ENCODE measurements around the gene GRIK4.

DNA sequence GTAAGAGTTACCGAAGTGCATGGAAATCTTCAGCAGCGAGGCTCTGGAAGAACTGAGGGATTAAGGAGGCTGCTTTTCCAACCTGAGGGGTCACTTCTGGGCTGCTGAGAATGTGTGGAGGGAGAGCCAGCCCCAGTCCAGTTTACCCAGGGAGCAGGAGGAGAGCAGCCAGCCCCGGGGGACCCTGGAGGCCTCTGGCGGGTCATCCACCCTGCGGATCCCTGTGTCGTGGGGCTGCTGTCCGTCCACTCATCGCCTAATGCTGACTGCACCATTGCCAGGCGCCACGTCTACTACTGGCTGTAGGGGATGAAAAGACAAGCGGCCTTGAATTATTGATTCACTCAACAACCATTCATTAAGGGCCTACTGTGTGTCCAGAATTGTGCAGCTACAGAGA, 283.6 kb downstream of the GRIK4 start:
- no peak for TF ChIP-seq POLR2AphosphoS5 (IDR thresholded peaks at IDR 0.05; ENCODE audit: low read depth, low read length)
- TF ChIP-seq, protein P1, sequence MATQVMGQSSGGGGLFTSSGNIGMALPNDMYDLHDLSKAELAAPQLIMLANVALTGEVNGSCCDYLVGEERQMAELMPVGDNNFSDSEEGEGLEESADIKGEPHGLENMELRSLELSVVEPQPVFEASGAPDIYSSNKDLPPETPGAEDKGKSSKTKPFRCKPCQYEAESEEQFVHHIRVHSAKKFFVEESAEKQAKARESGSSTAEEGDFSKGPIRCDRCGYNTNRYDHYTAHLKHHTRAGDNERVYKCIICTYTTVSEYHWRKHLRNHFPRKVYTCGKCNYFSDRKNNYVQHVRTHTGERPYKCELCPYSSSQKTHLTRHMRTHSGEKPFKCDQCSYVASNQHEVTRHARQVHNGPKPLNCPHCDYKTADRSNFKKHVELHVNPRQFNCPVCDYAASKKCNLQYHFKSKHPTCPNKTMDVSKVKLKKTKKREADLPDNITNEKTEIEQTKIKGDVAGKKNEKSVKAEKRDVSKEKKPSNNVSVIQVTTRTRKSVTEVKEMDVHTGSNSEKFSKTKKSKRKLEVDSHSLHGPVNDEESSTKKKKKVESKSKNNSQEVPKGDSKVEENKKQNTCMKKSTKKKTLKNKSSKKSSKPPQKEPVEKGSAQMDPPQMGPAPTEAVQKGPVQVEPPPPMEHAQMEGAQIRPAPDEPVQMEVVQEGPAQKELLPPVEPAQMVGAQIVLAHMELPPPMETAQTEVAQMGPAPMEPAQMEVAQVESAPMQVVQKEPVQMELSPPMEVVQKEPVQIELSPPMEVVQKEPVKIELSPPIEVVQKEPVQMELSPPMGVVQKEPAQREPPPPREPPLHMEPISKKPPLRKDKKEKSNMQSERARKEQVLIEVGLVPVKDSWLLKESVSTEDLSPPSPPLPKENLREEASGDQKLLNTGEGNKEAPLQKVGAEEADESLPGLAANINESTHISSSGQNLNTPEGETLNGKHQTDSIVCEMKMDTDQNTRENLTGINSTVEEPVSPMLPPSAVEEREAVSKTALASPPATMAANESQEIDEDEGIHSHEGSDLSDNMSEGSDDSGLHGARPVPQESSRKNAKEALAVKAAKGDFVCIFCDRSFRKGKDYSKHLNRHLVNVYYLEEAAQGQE (IDR thresholded peaks at IDR 0.05; ENCODE audit: insufficient read depth in 1 of 2, low read depth in 2 of 2, low read length in 2 of 2): no peak
- TF ChIP-seq SIN3A (IDR thresholded peaks at IDR 0.05; ENCODE audit: borderline replicate concordance, insufficient read depth, low read length): no peak
- no peak for TF ChIP-seq TAF1 (IDR thresholded peaks at IDR 0.05; ENCODE audit: borderline replicate concordance, insufficient read depth, low read length)

Measured in PFSK-1 (cell line).